ENCODE data around the gene SSR1.

SSR1 gene

GRCh38 chr6:7257521-7258230 is 55.3 kb downstream of the SSR1 start:
- no peak for DNase-seq (ENCODE audit: low spot score)

GRCh38 chr6:7256785-7257184 is 56.2 kb downstream of the SSR1 start:
- DNase-seq (ENCODE audit: low spot score) = no peak

GRCh38 chr6:7255918-7256317 is 57.1 kb downstream of the SSR1 start:
- DNase-seq (ENCODE audit: low spot score) = no peak

GRCh38 chr6:7254980-7255835 is 57.8 kb downstream of the SSR1 start:
- no peak for DNase-seq (ENCODE audit: low spot score)

GRCh38 chr6:7252390-7252789 is 60.6 kb downstream of the SSR1 start:
- no peak for DNase-seq (ENCODE audit: low spot score)

GRCh38 chr6:7251646-7252260 is 61.2 kb downstream of the SSR1 start:
- DNase-seq (ENCODE audit: low spot score) = no peak

- DNase-seq (ENCODE audit: low spot score) = no peak
These were observed 62.2 kb downstream of the SSR1 start for GRCh38 chr6:7250812-7251211.

GRCh38 chr6:7249946-7250643 is 62.9 kb downstream of the SSR1 start:
- no peak for DNase-seq (ENCODE audit: low spot score)

GRCh38 chr6:7249391-7249790 is 63.6 kb downstream of the SSR1 start:
- no peak for DNase-seq (ENCODE audit: low spot score)

GRCh38 chr6:7247828-7248227 is 65.2 kb downstream of the SSR1 start:
- DNase-seq (ENCODE audit: low spot score) = no peak

- no peak for DNase-seq (ENCODE audit: low spot score)
These were observed 65.9 kb downstream of the SSR1 start for GRCh38 chr6:7247179-7247456.

- no peak for DNase-seq (ENCODE audit: low spot score)
These were observed 66.4 kb downstream of the SSR1 start for GRCh38 chr6:7246401-7247178.

- no peak for DNase-seq (ENCODE audit: low spot score)
These were observed 67.2 kb downstream of the SSR1 start for GRCh38 chr6:7245668-7246393.

GRCh38 chr6:7243179-7243981 is 69.6 kb downstream of the SSR1 start:
- DNase-seq (ENCODE audit: low spot score) = no peak

- DNase-seq (ENCODE audit: low spot score) = peak; percentile 59
These were observed 70.2 kb downstream of the SSR1 start for GRCh38 chr6:7242835-7243178.

- peak; percentile 60 for DNase-seq (ENCODE audit: low spot score)
These were observed 71.0 kb downstream of the SSR1 start for GRCh38 chr6:7241709-7242645.

- DNase-seq (ENCODE audit: low spot score) = no peak
These were observed 71.8 kb downstream of the SSR1 start for GRCh38 chr6:7241160-7241559.

GRCh38 chr6:7240351-7240750 is 72.6 kb downstream of the SSR1 start:
- no peak for DNase-seq (ENCODE audit: low spot score)

GRCh38 chr6:7239590-7239948 is 73.4 kb downstream of the SSR1 start:
- DNase-seq (ENCODE audit: low spot score) = no peak
